Calu3 (cell line): ENCODE results near the gene YTHDC1. TPM values are rescaled to one million over a fixed set of nuclear protein-coding genes. Genes with fewer than 3 reads are reported as not detected.

Source experiments
- BruUV-seq: library from RNA; stranded (reverse); fragments of 400-500 nt; replicated peaks from 2 replicates; lab custom pipeline; 2021; lab: Mats Ljungman, UMichigan
- CTCF ChIA-PET: fragments of 300-600 bp; sonication (Branson Sonifier 250); formaldehyde crosslinking; loops from one replicate; lab custom pipeline; 2022; ENCODE audit warnings: antibody characterized with exemption; lab: Charles Lee
- DNase-seq: peaks from one replicate; pipeline ENCODE4 v3.0.0; 2022
- H3K27ac Mint-ChIP-seq: one replicate; pipeline ENCODE4 v1.8.0; 2022; ENCODE audit warnings: mixed read lengths; ENCODE audit not compliant: unreplicated experiment
- H3K27me3 Mint-ChIP-seq: one replicate; pipeline ENCODE4 v1.8.0; 2022; ENCODE audit warnings: mixed read lengths; ENCODE audit not compliant: unreplicated experiment
- H3K36me3 Mint-ChIP-seq: one replicate; pipeline ENCODE4 v1.8.0; 2022; ENCODE audit warnings: mild to moderate bottlenecking, moderate library complexity, mixed read lengths; ENCODE audit not compliant: insufficient read depth, unreplicated experiment
- H3K4me1 Mint-ChIP-seq: one replicate; pipeline ENCODE4 v1.8.0; 2022; ENCODE audit warnings: mild to moderate bottlenecking, low read depth, mixed read lengths; ENCODE audit not compliant: unreplicated experiment
- H3K4me3 Mint-ChIP-seq: one replicate; pipeline ENCODE4 v1.8.0; 2022; ENCODE audit warnings: mild to moderate bottlenecking, low read depth, moderate library complexity, mixed read lengths; ENCODE audit not compliant: unreplicated experiment
- H3K9me3 Mint-ChIP-seq: one replicate; pipeline ENCODE4 v1.8.0; 2022; ENCODE audit warnings: low read depth, mixed read lengths; ENCODE audit not compliant: unreplicated experiment
- CTCF ChIP-seq: fragments of 200-600 bp; IDR thresholded peaks from one replicate; pipeline ENCODE4 v1.8.0; 2022; ENCODE audit warnings: antibody characterized with exemption; ENCODE audit not compliant: unreplicated experiment
- intact Hi-C: fragments of 100-400 bp; cut with micrococcal nuclease; formaldehyde crosslinking; loops from one replicate; pipeline ENCODE4 v1.10.0; 2022; ENCODE audit not compliant: unreplicated experiment
- total RNA-seq: library from RNA; stranded (reverse); gene quantifications from 2 replicates; pipeline ENCODE4 v1.2.3, GENCODE V29; 2022

Gene YTHDC1
- total RNA-seq, 1 experiment from 2014 or later = 68.6 TPM

GRCh38 chr4:68378226-68378625 lies 28.3 kb upstream of the YTHDC1 start:
- Mint-ChIP-seq H3K4me1 (peaks cover 12% of the 10 kb centered on the region), H3K36me3 (no peaks in the 10 kb centered on the region), H3K27ac (no peak overlapping the region), H3K9me3 (no peaks in the 10 kb centered on the region), H3K4me3 (no peak overlapping the region), H3K27me3 (no peaks in the 10 kb centered on the region)
- intact Hi-C loops = loop anchor here (5.0 to 10.0 kb wide), 2 partner anchors 53 to 201 kb away; no protein-coding TSS in a partner anchor
- TF ChIP-seq CTCF = no peak
- no TSS peak for BruUV-seq
- no peak for DNase-seq
- CTCF ChIA-PET = no interaction called here

GRCh38 chr4:68375667-68376559 lies 26.0 kb upstream of the YTHDC1 start:
- Mint-ChIP-seq H3K27me3 (no peaks in the 10 kb centered on the region), H3K36me3 (no peaks in the 10 kb centered on the region), H3K4me3 (peak overlapping the region; percentile 78), H3K27ac (no peak overlapping the region), H3K4me1 (peaks cover 12% of the 10 kb centered on the region), H3K9me3 (no peaks in the 10 kb centered on the region)
- DNase-seq = peak; percentile 53
- no TSS peak for BruUV-seq
- peak; percentile 69 for TF ChIP-seq CTCF
- CTCF ChIA-PET = interaction anchor here (0.7 to 1.7 kb wide), 5 partner anchors 28 to 104 kb away, joined by 3 to 24 read pairs (median 3); no protein-coding TSS in a partner anchor
- intact Hi-C loops = loop anchor here (1.0 to 10.0 kb wide), 3 partner anchors 51 to 199 kb away; no protein-coding TSS in a partner anchor

- CTCF ChIA-PET = no interaction called here
- Mint-ChIP-seq H3K4me1 (peaks cover 22% of the 10 kb centered on the region), H3K27ac (no peak overlapping the region), H3K4me3 (no peak overlapping the region), H3K9me3 (no peaks in the 10 kb centered on the region), H3K36me3 (peaks cover 13% of the 10 kb centered on the region), H3K27me3 (no peaks in the 10 kb centered on the region)
- DNase-seq = no peak
- no TSS peak for BruUV-seq
- intact Hi-C loops = loop anchor here (10.0 kb wide), 1 partner anchor 49 kb away; no protein-coding TSS in a partner anchor
- no peak for TF ChIP-seq CTCF
Observed at GRCh38 chr4:68373513-68373912, 23.6 kb upstream of the YTHDC1 start.

GRCh38 chr4:68372588-68372987 lies 22.7 kb upstream of the YTHDC1 start:
- H3K4me3 Mint-ChIP-seq = no peak overlapping the region
- no peak for TF ChIP-seq CTCF
- DNase-seq = no peak
- BruUV-seq = no TSS peak
- intact Hi-C loops = loop anchor here (10.0 kb wide), 1 partner anchor 48 kb away; no protein-coding TSS in a partner anchor
- H3K9me3 Mint-ChIP-seq = no peaks in the 10 kb centered on the region
- CTCF ChIA-PET = no interaction called here
- H3K36me3 Mint-ChIP-seq = peaks cover 18% of the 10 kb centered on the region
- H3K27ac Mint-ChIP-seq = no peak overlapping the region
- no peaks in the 10 kb centered on the region for H3K27me3 Mint-ChIP-seq
- peaks cover 24% of the 10 kb centered on the region for H3K4me1 Mint-ChIP-seq
